ELF-1 (cell line): ENCODE measurements around the gene LRRC51.
"Not testable (repeated sequence)": the region's sequence is repeated elsewhere in the genome, so short reads cannot be mapped to it uniquely, and the experiment has no call there.

Experiments
- DNase-seq: peaks from one replicate; pipeline ENCODE4 v3.0.0-alpha.2; 2016; ENCODE audit warnings: low read depth, low spot score

The LRRC51 gene

GRCh38 chr11:72103754-72104167, 23.1 kb downstream of the LRRC51 start:
- DNase-seq, result no peak

- DNase-seq, result no peak
Measured at GRCh38 chr11:72105888-72106287, 25.2 kb downstream of the LRRC51 start, which contains the start of gene TOMT. Gene TOMT, plus strand, starts transcription at chr11:72105924. Its CDS starts 28 bp downstream, at chr11:72105952.

- no peak for DNase-seq
Measured at GRCh38 chr11:72111300-72112142, 30.9 kb downstream of the LRRC51 start.

- peak; percentile 99 for DNase-seq
Measured at GRCh38 chr11:72112143-72112977, 31.7 kb downstream of the LRRC51 start, which contains the start of gene ANAPC15. Gene ANAPC15, minus strand, starts transcription at chr11:72112695. Its CDS starts 1,419 bp downstream, at chr11:72111276.

- peak; percentile 17 for DNase-seq
Measured at GRCh38 chr11:72112978-72113808, 32.5 kb downstream of the LRRC51 start.

GRCh38 chr11:72114570-72114969, 33.9 kb downstream of the LRRC51 start:
- DNase-seq, result no peak

- DNase-seq, result no peak
Measured at GRCh38 chr11:72116019-72116755, 35.5 kb downstream of the LRRC51 start.

- DNase-seq, result no peak
Measured at GRCh38 chr11:72119198-72119597, 38.5 kb downstream of the LRRC51 start.

GRCh38 chr11:72120930-72121329, 40.3 kb downstream of the LRRC51 start:
- no peak for DNase-seq

GRCh38 chr11:72122607-72123006, 42.0 kb downstream of the LRRC51 start:
- DNase-seq, result no peak

- DNase-seq, result no peak
Measured at GRCh38 chr11:72123117-72123653, 42.5 kb downstream of the LRRC51 start.

- no peak for DNase-seq
Measured at GRCh38 chr11:72124046-72124445, 43.4 kb downstream of the LRRC51 start.

GRCh38 chr11:72125956-72126355, 45.3 kb downstream of the LRRC51 start:
- DNase-seq, result no peak

- DNase-seq, result no peak
Measured at GRCh38 chr11:72127923-72128322, 47.3 kb downstream of the LRRC51 start.

- DNase-seq, result no peak
Measured at GRCh38 chr11:72129381-72129780, 48.7 kb downstream of the LRRC51 start.

GRCh38 chr11:72132646-72133045, 52.0 kb downstream of the LRRC51 start:
- DNase-seq, result no peak

GRCh38 chr11:72135473-72135872, 54.8 kb downstream of the LRRC51 start, which contains the start of gene FOLR3:
Gene FOLR3, plus strand, starts transcription at chr11:72135725. Its CDS starts 228 bp downstream, at chr11:72135953.
- not testable (repeated sequence) for DNase-seq

GRCh38 chr11:72135891-72136683, 55.4 kb downstream of the LRRC51 start:
- DNase-seq, result no peak

- DNase-seq, result no peak
Measured at GRCh38 chr11:72136684-72137262, 56.1 kb downstream of the LRRC51 start.
